Panc1 (cell line): ENCODE results near the gene FTO. TPM values are rescaled to one million over a fixed set of nuclear protein-coding genes. Genes with fewer than 3 reads are reported as not detected.

Source experiments
- ATAC-seq: fragments of 200-7000 bp; cut with Tn5 transposase; 2 replicates; pipeline ENCODE4 v1.9.1; 2020; ENCODE audit warnings: mild to moderate bottlenecking, moderate library complexity
- BruUV-seq: library from RNA; stranded (reverse); fragments of 400-500 nt; replicated peaks from 2 replicates; lab custom pipeline; 2021; lab: Mats Ljungman, UMichigan
- CTCF ChIA-PET: fragments of 300-600 bp; sonication (Branson Sonifier 250); formaldehyde crosslinking; loops from one replicate; lab custom pipeline; 2022; ENCODE audit warnings: antibody characterized with exemption; lab: Charles Lee
- POLR2A ChIA-PET: fragments of 300-600 bp; sonication (Branson Sonifier 250); formaldehyde crosslinking; loops from one replicate; lab custom pipeline; 2022; ENCODE audit warnings: antibody characterized with exemption; lab: Charles Lee
- DNase-seq: peaks from one replicate; pipeline ENCODE4 v3.0.0-alpha.2; 2010; ENCODE audit warnings: low read depth, low spot score
- H3K27ac ChIP-seq: 2 replicates; pipeline ENCODE4 v1.5.1; 2011; ENCODE audit warnings: mild to moderate bottlenecking, low read length, inconsistent platforms
- H3K27me3 ChIP-seq: fragments of 200-500 bp; sonication (Bioruptor generic); 2 replicates; pipeline ENCODE4 v1.6.0; 2014; ENCODE audit warnings: low read length, inconsistent platforms; ENCODE audit not compliant: control insufficient read depth, insufficient read depth
- H3K36me3 ChIP-seq: fragments of 200-500 bp; sonication (Bioruptor generic); 2 replicates; pipeline ENCODE4 v1.5.1; 2014; ENCODE audit warnings: inconsistent platforms, mild to moderate bottlenecking, low read length, moderate library complexity; ENCODE audit not compliant: control insufficient read depth, insufficient read depth
- H3K4me1 ChIP-seq: 2 replicates; pipeline ENCODE4 v1.5.1; 2011; ENCODE audit warnings: inconsistent platforms, mild to moderate bottlenecking, low read length, moderate library complexity; ENCODE audit not compliant: control insufficient read depth, insufficient read depth
- H3K4me3 ChIP-seq, 2 experiments: 2 replicates each; pipeline ENCODE4 v1.5.1; 2011 to 2012; ENCODE audit warnings: low read depth in 2 of 2, low read length in 2 of 2, mild to moderate bottlenecking in 2 of 2, inconsistent platforms in 1 of 2, moderate library complexity in 1 of 2
- H3K9me3 ChIP-seq: fragments of 200-500 bp; sonication (Bioruptor generic); 2 replicates; pipeline ENCODE4 v1.5.1; 2014; ENCODE audit warnings: low read depth, mild to moderate bottlenecking, inconsistent platforms, low read length, moderate library complexity; ENCODE audit not compliant: control insufficient read depth, insufficient read depth
- POLR2AphosphoS5 ChIP-seq: IDR thresholded peaks from 2 replicates; pipeline ENCODE4 v1.6.1; 2012; ENCODE audit warnings: mild to moderate bottlenecking, low read depth, low read length, moderate library complexity
- SIN3A ChIP-seq: IDR thresholded peaks from 2 replicates; pipeline ENCODE4 v1.6.1; 2012; ENCODE audit warnings: low read depth, mild to moderate bottlenecking, low read length, moderate library complexity, borderline replicate concordance; ENCODE audit not compliant: insufficient read depth
- TCF7L2 ChIP-seq: IDR thresholded peaks from 2 replicates; pipeline ENCODE4 v1.6.1; 2011; ENCODE audit warnings: mild to moderate bottlenecking, low read depth, low read length, inconsistent platforms
- in situ Hi-C: cut with HindIII; loops from 2 replicates; pipeline ENCODE4 v1.10.0; 2016; ENCODE audit warnings: low sequenced_read_pairs, low pct_unique_long_range_greater_than_20kb
- intact Hi-C: fragments of 100-400 bp; cut with micrococcal nuclease; formaldehyde crosslinking; loops from one replicate; pipeline ENCODE4 v1.10.0; 2022; ENCODE audit not compliant: unreplicated experiment
- total RNA-seq: library from RNA; stranded (reverse); gene quantifications from one replicate; pipeline ENCODE4 v1.2.1, GENCODE V29; 2021; ENCODE audit not compliant: unreplicated experiment
- TF ChIP-seq, protein P1 (sequence below), 2 experiments: IDR thresholded peaks; 2 replicates each; pipeline ENCODE4 v1.6.1; 2011 to 2012; ENCODE audit warnings: low read depth in 2 of 2, control low read depth in 1 of 2, low read length in 1 of 2, mild to moderate bottlenecking in 1 of 2, moderate library complexity in 1 of 2; ENCODE audit not compliant: insufficient read depth in 1 of 2
- TF ChIP-seq, protein P2 (sequence below): fragments of 450-650 bp; IDR thresholded peaks from 2 replicates; pipeline ENCODE4 v1.5.1; 2017; ENCODE audit warnings: mild to moderate bottlenecking

The FTO gene
- total RNA-seq, 1 experiment from 2014 or later = 38.2 TPM

DNA sequence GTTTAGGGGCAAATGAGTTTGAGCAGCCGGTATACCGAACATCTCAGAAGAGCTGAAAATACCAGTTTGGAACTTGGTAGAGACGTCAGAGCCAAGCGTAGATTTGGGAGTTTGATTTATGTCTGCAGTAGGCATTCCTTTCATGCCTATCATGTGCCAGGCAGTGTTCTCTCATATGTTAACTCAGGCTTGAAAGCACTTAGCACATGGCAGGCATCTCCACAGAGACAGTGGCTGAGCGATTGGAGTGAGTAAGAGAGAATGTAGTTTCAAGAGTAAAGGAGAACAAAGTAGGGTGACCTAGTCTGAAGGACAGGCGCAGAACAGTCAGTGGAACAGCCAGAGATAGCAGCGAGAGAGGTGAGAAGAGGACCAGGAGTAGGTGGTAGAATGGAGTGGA lies 207.0 kb downstream of the FTO start:
- ChIA-PET CTCF (no interaction called here), POLR2A (no interaction called here)
- in situ Hi-C loops = no loop called here
- H3K9me3 ChIP-seq = no peaks in the 10 kb centered on the region
- no peak overlapping the region for H3K27ac ChIP-seq
- no peak for ATAC-seq
- BruUV-seq = no TSS peak
- no peaks in the 10 kb centered on the region for H3K36me3 ChIP-seq
- DNase-seq = no peak
- TF ChIP-seq SIN3A = no peak
- TF ChIP-seq POLR2AphosphoS5 = no peak
- TF ChIP-seq, protein P1, sequence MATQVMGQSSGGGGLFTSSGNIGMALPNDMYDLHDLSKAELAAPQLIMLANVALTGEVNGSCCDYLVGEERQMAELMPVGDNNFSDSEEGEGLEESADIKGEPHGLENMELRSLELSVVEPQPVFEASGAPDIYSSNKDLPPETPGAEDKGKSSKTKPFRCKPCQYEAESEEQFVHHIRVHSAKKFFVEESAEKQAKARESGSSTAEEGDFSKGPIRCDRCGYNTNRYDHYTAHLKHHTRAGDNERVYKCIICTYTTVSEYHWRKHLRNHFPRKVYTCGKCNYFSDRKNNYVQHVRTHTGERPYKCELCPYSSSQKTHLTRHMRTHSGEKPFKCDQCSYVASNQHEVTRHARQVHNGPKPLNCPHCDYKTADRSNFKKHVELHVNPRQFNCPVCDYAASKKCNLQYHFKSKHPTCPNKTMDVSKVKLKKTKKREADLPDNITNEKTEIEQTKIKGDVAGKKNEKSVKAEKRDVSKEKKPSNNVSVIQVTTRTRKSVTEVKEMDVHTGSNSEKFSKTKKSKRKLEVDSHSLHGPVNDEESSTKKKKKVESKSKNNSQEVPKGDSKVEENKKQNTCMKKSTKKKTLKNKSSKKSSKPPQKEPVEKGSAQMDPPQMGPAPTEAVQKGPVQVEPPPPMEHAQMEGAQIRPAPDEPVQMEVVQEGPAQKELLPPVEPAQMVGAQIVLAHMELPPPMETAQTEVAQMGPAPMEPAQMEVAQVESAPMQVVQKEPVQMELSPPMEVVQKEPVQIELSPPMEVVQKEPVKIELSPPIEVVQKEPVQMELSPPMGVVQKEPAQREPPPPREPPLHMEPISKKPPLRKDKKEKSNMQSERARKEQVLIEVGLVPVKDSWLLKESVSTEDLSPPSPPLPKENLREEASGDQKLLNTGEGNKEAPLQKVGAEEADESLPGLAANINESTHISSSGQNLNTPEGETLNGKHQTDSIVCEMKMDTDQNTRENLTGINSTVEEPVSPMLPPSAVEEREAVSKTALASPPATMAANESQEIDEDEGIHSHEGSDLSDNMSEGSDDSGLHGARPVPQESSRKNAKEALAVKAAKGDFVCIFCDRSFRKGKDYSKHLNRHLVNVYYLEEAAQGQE (IDR thresholded peaks at IDR 0.05; ENCODE audit: insufficient read depth in 1 of 2, low read depth in 2 of 2, low read length in 1 of 2) = no peak
- TF ChIP-seq, protein P2, sequence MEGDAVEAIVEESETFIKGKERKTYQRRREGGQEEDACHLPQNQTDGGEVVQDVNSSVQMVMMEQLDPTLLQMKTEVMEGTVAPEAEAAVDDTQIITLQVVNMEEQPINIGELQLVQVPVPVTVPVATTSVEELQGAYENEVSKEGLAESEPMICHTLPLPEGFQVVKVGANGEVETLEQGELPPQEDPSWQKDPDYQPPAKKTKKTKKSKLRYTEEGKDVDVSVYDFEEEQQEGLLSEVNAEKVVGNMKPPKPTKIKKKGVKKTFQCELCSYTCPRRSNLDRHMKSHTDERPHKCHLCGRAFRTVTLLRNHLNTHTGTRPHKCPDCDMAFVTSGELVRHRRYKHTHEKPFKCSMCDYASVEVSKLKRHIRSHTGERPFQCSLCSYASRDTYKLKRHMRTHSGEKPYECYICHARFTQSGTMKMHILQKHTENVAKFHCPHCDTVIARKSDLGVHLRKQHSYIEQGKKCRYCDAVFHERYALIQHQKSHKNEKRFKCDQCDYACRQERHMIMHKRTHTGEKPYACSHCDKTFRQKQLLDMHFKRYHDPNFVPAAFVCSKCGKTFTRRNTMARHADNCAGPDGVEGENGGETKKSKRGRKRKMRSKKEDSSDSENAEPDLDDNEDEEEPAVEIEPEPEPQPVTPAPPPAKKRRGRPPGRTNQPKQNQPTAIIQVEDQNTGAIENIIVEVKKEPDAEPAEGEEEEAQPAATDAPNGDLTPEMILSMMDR = no peak
- no peak for TF ChIP-seq TCF7L2
- intact Hi-C loops = no loop called here
- H3K4me3 ChIP-seq = no peak overlapping the region
- H3K27me3 ChIP-seq = no peaks in the 10 kb centered on the region
- H3K4me1 ChIP-seq = no peaks in the 10 kb centered on the region

DNA sequence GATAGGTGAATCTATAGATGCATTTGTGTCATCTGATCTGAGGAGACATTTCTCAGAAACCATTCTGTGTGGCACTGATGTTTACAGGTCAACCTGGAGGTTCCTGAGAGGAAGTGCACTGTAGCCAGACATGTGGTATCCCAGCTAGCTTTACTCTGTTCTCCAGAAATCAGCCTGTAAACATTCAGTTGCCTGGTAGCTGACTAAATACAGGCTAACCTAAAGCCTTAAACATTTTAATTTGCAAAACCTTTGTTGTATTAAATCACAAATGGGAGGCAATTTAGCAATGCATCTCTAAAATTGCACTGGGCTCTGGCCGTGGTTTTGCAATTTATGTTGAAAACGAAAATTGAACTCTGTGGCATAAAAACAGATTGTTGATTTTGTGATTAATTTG lies 207.6 kb downstream of the FTO start:
- H3K4me3 ChIP-seq = no peak overlapping the region
- POLR2A ChIA-PET = no interaction called here
- CTCF ChIA-PET = no interaction called here
- intact Hi-C loops (no loop called here), in situ Hi-C loops (no loop called here)
- no peaks in the 10 kb centered on the region for H3K9me3 ChIP-seq
- no peak for ATAC-seq
- H3K4me1 ChIP-seq = no peaks in the 10 kb centered on the region
- no peaks in the 10 kb centered on the region for H3K36me3 ChIP-seq
- no peak for DNase-seq
- BruUV-seq = no TSS peak
- TF ChIP-seq, protein P2 = no peak
- TF ChIP-seq SIN3A (no peak), TCF7L2 (no peak), POLR2AphosphoS5 (no peak)
- TF ChIP-seq, protein P1 (IDR thresholded peaks at IDR 0.05; ENCODE audit: insufficient read depth in 1 of 2, low read depth in 2 of 2, low read length in 1 of 2) = no peak
- H3K27me3 ChIP-seq = no peaks in the 10 kb centered on the region
- no peak overlapping the region for H3K27ac ChIP-seq
